ENCODE results near the gene TTC3.

DNA sequence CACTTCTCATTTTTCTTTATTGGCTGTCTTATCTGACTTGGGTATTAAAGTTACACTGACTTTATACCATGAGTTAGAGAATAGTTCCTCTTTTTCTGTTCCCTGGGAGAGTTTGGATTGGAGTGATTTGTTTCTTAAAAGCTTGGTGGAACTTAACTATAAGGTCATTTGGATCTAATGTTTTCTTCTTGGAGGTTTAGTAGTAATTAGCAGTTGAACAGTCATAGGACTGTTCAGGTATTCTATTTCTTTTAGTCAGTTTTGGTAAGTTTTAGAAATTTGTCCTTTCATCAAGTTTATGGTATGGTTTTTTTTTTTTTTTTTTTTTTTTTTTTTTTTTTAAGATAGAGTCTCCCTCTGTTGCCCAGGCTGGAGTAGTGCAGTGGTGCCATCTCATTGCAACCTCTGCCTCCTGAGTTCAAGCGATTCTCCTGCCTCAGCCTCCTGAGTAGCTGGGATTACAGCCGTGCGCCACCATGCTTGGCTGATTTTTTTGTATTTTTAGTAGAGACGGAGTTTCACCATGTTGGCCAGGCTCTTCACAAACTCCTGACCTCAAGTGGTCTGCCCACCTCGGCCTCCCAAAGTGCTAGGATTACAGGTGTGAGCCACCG lies 6.3 kb downstream of the TTC3 start:
- TF ChIP-seq POLR2A (IDR thresholded peaks at IDR 0.05; ENCODE audit: low read depth, low read length) (no peak), POLR2AphosphoS5 (IDR thresholded peaks at IDR 0.05; ENCODE audit: low read depth, low read length) (no peak), TAF1 (IDR thresholded peaks at IDR 0.05; ENCODE audit: low read depth, low read length) (no peak)

All from GM12891 (cell line).